Brain pericyte (primary cell): Measurements from ENCODE around the gene PTPRN2.
"Not testable (repeated sequence)": the region's sequence is repeated elsewhere in the genome, so short reads cannot be mapped to it uniquely, and the experiment has no call there.

Experiments used
- DNase-seq: peaks from one replicate; pipeline ENCODE4 v3.0.0-alpha.2; 2012; ENCODE audit warnings: low read depth, low spot score

The PTPRN2 gene

GRCh38 chr7:157952050-157952667, 635.5 kb downstream of the PTPRN2 start:
- no peak for DNase-seq

- no peak for DNase-seq
Observed at GRCh38 chr7:157951300-157952049, 636.1 kb downstream of the PTPRN2 start.

- no peak for DNase-seq
Observed at GRCh38 chr7:157949711-157950110, 637.9 kb downstream of the PTPRN2 start.

GRCh38 chr7:157947504-157947903, 640.1 kb downstream of the PTPRN2 start:
- no peak for DNase-seq

GRCh38 chr7:157946398-157947060, 641.1 kb downstream of the PTPRN2 start:
- DNase-seq: no peak

GRCh38 chr7:157945401-157945800, 642.2 kb downstream of the PTPRN2 start:
- no peak for DNase-seq

GRCh38 chr7:157944734-157945291, 642.8 kb downstream of the PTPRN2 start:
- DNase-seq: no peak

- no peak for DNase-seq
Observed at GRCh38 chr7:157944051-157944450, 643.6 kb downstream of the PTPRN2 start.

GRCh38 chr7:157943561-157943960, 644.1 kb downstream of the PTPRN2 start:
- no peak for DNase-seq

- no peak for DNase-seq
Observed at GRCh38 chr7:157941210-157941609, 646.4 kb downstream of the PTPRN2 start.

GRCh38 chr7:157940497-157940896, 647.1 kb downstream of the PTPRN2 start:
- DNase-seq: no peak

GRCh38 chr7:157938211-157938610, 649.4 kb downstream of the PTPRN2 start:
- no peak for DNase-seq

- DNase-seq: no peak
Observed at GRCh38 chr7:157937406-157937805, 650.2 kb downstream of the PTPRN2 start.

- DNase-seq: no peak
Observed at GRCh38 chr7:157936976-157937375, 650.6 kb downstream of the PTPRN2 start.

- DNase-seq: not testable (repeated sequence)
Observed at GRCh38 chr7:157935721-157936120, 651.9 kb downstream of the PTPRN2 start.

GRCh38 chr7:157933219-157934155, 654.1 kb downstream of the PTPRN2 start:
- not testable (repeated sequence) for DNase-seq

- no peak for DNase-seq
Observed at GRCh38 chr7:157932498-157933218, 655.0 kb downstream of the PTPRN2 start.

- no peak for DNase-seq
Observed at GRCh38 chr7:157930926-157931466, 656.6 kb downstream of the PTPRN2 start.

GRCh38 chr7:157930441-157930840, 657.2 kb downstream of the PTPRN2 start:
- no peak for DNase-seq

- DNase-seq: no peak
Observed at GRCh38 chr7:157929671-157930070, 658.0 kb downstream of the PTPRN2 start.
